Measurements from ENCODE around the gene TECTA. TPM values are rescaled to one million over a fixed set of nuclear protein-coding genes. Genes with fewer than 3 reads are reported as not detected.
"Not testable (repeated sequence)": the region's sequence is repeated elsewhere in the genome, so short reads cannot be mapped to it uniquely, and the experiment has no call there.

Gene TECTA
- total RNA-seq, 1 donor from 2014 or later, result 1.0 TPM

GRCh38 chr11:121237686-121238658 lies 136.9 kb downstream of the TECTA start:
- intact Hi-C loops (cut with DNase I), result no loop called here
- ATAC-seq (ENCODE audit: poor library complexity), result no peak

GRCh38 chr11:121238956-121239355 lies 137.9 kb downstream of the TECTA start:
- intact Hi-C loops (cut with DNase I), result no loop called here
- ATAC-seq (ENCODE audit: poor library complexity) (no peak), DNase-seq (no peak)

More at GRCh38 chr11:121237686-121238658, 136.9 kb downstream of the TECTA start:
- DNase-seq, result no peak

- intact Hi-C loops (cut with DNase I); ATAC-seq (ENCODE audit: poor library complexity): not testable (repeated sequence)
These were observed 139.0 kb downstream of the TECTA start for GRCh38 chr11:121240001-121240400.

GRCh38 chr11:121240650-121241303 lies 139.7 kb downstream of the TECTA start:
- intact Hi-C loops (cut with DNase I), result no loop called here
- ATAC-seq (ENCODE audit: poor library complexity) (no peak), DNase-seq (no peak)

More at GRCh38 chr11:121240001-121240400, 139.0 kb downstream of the TECTA start:
- DNase-seq, result not testable (repeated sequence)

Other genes with a start within 250 kb of the TECTA start
- 21.1 TPM for gene TBCEL, start 77.1 kb upstream of the TECTA start, total RNA-seq
- gene SC5D, start 191.5 kb downstream of the TECTA start, total RNA-seq, result 18.0 TPM

Data from Right ventricle myocardium superior (tissue), 1 donor.